ENCODE results near the gene MSH6.
"Not testable (repeated sequence)": the region's sequence is repeated elsewhere in the genome, so short reads cannot be mapped to it uniquely, and the experiment has no call there.

MSH6 gene

DNA sequence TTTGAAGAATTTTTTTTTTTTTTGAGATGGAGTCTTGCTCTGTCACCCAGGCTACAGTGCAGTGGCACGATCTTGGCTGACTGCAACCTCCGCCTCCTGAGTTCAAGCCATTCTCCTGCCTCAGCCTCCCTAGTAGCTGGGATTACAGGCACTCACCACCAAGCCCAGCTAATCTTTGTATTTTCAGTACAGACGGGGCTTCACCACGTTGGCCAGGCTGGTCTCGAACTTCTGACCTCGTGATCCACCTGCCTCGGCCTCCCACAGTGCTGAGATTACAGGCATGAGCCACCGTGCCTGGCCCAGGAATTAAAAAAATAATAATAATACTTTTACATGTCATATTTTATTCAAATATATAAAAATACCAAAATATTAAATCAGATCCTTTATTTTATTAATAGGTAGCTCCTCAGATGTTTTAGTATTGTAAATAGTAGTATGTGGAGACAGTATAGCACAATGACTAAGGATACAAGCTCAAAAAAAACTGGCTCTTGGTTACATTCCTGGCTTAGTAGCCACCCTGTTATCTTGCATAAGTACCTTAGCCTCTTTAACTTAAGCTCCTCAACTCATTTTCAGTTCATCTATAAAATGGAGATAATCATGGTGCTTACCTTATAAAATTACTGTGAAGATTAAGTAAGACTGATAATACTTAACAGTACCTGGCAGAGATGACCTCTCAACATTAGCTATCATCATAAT, 70.3 kb downstream of the MSH6 start:
- DNase-seq: not testable (repeated sequence)
